Ovary (tissue), 9 donors: ENCODE data around the gene ELFN1. TPM values are rescaled to one million over a fixed set of nuclear protein-coding genes. Genes with fewer than 3 reads are reported as not detected.

Experiments
- DNase-seq, 5 donors: peaks; one replicate each; pipeline ENCODE4 v3.0.0-alpha.2; 2019 to 2020
- H3K27ac ChIP-seq, 2 donors: fragments of 200-600 bp; one replicate each; pipeline versions ENCODE4 v1.5.1 to v1.8.0; 2019 to 2022
- H3K27me3 ChIP-seq: fragments of 200-600 bp; one replicate; pipeline ENCODE4 v1.8.0; 2022
- H3K36me3 ChIP-seq: fragments of 200-600 bp; sonication (generic); one replicate; pipeline ENCODE4 v1.5.1; 2019
- H3K4me1 ChIP-seq: one replicate; pipeline ENCODE4 v1.8.1; 2013; ENCODE audit warnings: mild to moderate bottlenecking, moderate library complexity; ENCODE audit not compliant: insufficient read depth
- H3K4me3 ChIP-seq: fragments of 200-600 bp; sonication (generic); one replicate; pipeline ENCODE4 v1.5.1; 2017
- H3K9me3 ChIP-seq, 2 donors: fragments of 200-600 bp in 1 of 2; sonication (generic) in 1 of 2; one replicate each; pipeline versions ENCODE4 v1.5.1 to v1.8.1; 2013 to 2019; ENCODE audit warnings: mild to moderate bottlenecking in 1 of 2, moderate library complexity in 1 of 2
- EP300 ChIP-seq: sonication (generic); formaldehyde crosslinking; IDR thresholded peaks from one replicate; pipeline ENCODE4 v1.6.1; 2017; ENCODE audit warnings: antibody characterized with exemption
- POLR2A ChIP-seq: fragments of 450-650 bp; IDR thresholded peaks from one replicate; pipeline ENCODE4 v1.6.1; 2017; ENCODE audit warnings: antibody characterized with exemption, mild to moderate bottlenecking, moderate library complexity
- WGBS, 3 donors: extraction: QIAGEN DNeasy Blood & Tissue Kit in 1 of 3; methylation state at CpG; one replicate each; pipeline versions ENCODE4 v1.1.5 to v1.1.7; 2013 to 2017; 5-methylcytosine and 5-hydroxymethylcytosine counted together
- intact Hi-C, 4 donors: fragments of 100-400 bp; cut with DNase I; formaldehyde crosslinking; loops; one replicate each; pipeline versions ENCODE4 v1.11.0 to v1.15.1; 2022 to 2023
- polyA plus RNA-seq, 2 donors: library from polyadenylated mRNA; stranded (reverse); fragments of 200-250 nt in 1 of 2; fragments of 350-450 nt in 1 of 2; fragmentation: Illumina TruSeq in 1 of 2; extraction: RNeasy Lipid Tissue Mini Kit (QIAGEN cat#74804) in 1 of 2; gene quantifications; one replicate each; pipeline ENCODE4 v1.2.3, GENCODE V29; 2013 to 2014
- total RNA-seq, 7 donors: library from RNA; depleted of rRNA in 2 of 7; stranded (reverse); fragments of >200 nt in 2 of 7; fragmentation: NEBNext Ultra II Directional in 3 of 7; extraction: Animal tissue kit (Norgen Biotek cat#: 25700) in 3 of 7; gene quantifications; one replicate each; pipeline versions ENCODE4 v1.1.0 to v1.2.4, GENCODE V29; 2016 to 2023
- TF ChIP-seq, protein P1 (sequence below), 3 donors: fragments of 450-650 bp in 2 of 3; fragments of 200-600 bp in 1 of 3; IDR thresholded peaks; one replicate each; pipeline versions ENCODE4 v1.5.1 to v1.8.0; 2016 to 2022; ENCODE audit warnings: antibody characterized with exemption in 3 of 3, mild to moderate bottlenecking in 1 of 3
- donor health status: DM: no; HTN: no; CAD: no; lungs with moderate emphysema.
- donor health status: DM: no; HTN: no; CAD: no.
- donor health status: Bipolar disorder and iron deficiency.
- donor health status: DM: yes; HTN: yes; CAD: no.
- donor health status: DM: no; HTN: no; CAD: no.
- donor health status: DM: yes; HTN: yes; CAD: no.

The ELFN1 gene
- total and polyA plus RNA-seq, 9 donors = 0.05 to 1.5 (median 0.60) TPM

DNA sequence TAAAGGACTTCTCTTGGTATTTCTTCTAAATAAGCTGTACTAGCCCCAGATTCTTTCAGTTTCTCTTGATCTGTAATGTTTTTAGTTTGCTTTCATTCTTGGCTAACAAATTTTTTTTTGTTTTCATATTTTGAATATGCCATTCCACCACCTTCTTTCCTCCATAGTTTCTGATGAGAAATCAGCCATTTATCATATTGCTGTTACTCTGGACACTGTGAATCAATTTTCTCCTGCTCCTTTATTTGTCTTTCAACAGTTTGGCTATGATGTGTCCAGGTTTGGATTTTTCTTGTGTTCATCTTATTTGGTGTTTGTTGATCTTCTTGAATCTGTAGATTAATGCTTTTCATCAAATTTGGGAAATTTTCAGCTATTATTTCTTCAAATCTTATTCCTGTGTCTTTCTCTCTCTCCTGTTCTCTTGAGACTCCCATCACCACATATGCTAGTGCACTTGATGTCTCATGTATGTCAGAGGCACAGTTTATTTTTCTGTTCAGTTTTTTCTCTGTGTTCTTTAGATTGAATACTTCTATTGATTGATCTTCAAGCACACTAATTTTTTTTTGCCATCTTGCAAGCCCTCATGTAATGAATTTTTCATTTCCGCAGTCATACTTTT lies 15.0 kb downstream of the ELFN1 start:
- 97 to 100% (median 98%) methylated on average over 1 of the region's 1 CpG for WGBS, 3 donors
- DNase-seq = no peak
- no peak overlapping the region for H3K27ac ChIP-seq
- no peaks in the 10 kb centered on the region for H3K27me3 ChIP-seq
- no peak overlapping the region for H3K4me3 ChIP-seq
- intact Hi-C loops = no loop called here
- no peaks in the 10 kb centered on the region for H3K4me1 ChIP-seq
- H3K36me3 ChIP-seq = no peaks in the 10 kb centered on the region
- TF ChIP-seq, protein P1, sequence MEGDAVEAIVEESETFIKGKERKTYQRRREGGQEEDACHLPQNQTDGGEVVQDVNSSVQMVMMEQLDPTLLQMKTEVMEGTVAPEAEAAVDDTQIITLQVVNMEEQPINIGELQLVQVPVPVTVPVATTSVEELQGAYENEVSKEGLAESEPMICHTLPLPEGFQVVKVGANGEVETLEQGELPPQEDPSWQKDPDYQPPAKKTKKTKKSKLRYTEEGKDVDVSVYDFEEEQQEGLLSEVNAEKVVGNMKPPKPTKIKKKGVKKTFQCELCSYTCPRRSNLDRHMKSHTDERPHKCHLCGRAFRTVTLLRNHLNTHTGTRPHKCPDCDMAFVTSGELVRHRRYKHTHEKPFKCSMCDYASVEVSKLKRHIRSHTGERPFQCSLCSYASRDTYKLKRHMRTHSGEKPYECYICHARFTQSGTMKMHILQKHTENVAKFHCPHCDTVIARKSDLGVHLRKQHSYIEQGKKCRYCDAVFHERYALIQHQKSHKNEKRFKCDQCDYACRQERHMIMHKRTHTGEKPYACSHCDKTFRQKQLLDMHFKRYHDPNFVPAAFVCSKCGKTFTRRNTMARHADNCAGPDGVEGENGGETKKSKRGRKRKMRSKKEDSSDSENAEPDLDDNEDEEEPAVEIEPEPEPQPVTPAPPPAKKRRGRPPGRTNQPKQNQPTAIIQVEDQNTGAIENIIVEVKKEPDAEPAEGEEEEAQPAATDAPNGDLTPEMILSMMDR (IDR thresholded peaks at IDR 0.05) = no peak
- TF ChIP-seq POLR2A (no peak), EP300 (no peak)
- no peaks in the 10 kb centered on the region for H3K9me3 ChIP-seq

DNA sequence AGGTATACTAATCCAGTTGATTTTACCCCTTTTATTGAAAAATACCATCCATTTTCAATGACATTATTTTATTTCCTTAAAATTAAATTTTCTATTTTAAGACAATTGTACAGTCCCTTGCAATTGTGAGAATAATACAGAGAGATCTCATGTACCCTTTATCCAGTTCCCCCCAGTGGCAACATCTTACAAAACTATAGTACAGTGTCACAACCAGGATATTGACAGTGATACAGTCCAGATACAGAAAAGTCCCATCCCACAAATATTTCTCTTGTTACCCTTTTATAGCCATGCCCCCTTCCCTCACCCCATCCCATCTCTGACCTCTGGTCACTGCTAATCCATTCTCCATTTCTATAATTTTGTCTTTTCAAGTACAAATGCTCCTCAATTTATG lies 18.5 kb downstream of the ELFN1 start:
- H3K27ac ChIP-seq = no peak overlapping the region
- DNase-seq = no peak
- intact Hi-C loops = no loop called here
- H3K27me3 ChIP-seq = no peaks in the 10 kb centered on the region
- no peaks in the 10 kb centered on the region for H3K9me3 ChIP-seq
- H3K36me3 ChIP-seq = no peaks in the 10 kb centered on the region
- TF ChIP-seq EP300 (no peak), POLR2A (no peak)
- TF ChIP-seq, protein P1 (IDR thresholded peaks at IDR 0.05) = no peak
- H3K4me3 ChIP-seq = no peak overlapping the region
- H3K4me1 ChIP-seq = no peaks in the 10 kb centered on the region

DNA sequence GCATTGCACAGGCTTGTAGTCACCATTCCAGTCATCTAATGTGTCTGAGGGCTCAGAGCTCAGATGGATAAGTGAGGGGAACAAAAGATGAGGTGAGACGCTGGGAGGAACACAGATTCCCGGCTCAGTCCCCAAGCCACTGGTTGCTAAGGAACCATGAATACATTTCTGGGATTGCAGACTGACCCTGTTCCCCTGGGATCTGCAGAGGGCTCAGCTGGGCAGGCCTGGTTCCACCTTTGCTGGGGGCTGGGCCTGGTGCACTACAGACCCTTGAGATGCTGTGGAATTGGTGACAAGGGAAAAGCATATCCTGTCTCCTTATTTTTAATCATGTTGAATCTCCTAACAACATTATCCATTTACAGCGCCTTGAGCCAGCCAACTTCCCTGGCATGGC lies 19.2 kb downstream of the ELFN1 start:
- H3K27me3 ChIP-seq = no peaks in the 10 kb centered on the region
- intact Hi-C loops = no loop called here
- no peaks in the 10 kb centered on the region for H3K9me3 ChIP-seq
- WGBS, 3 donors = 88 to 92% (median 91%) methylated on average over 3 of the region's 3 CpGs
- H3K4me1 ChIP-seq = no peaks in the 10 kb centered on the region
- H3K27ac ChIP-seq = no peak overlapping the region
- no peaks in the 10 kb centered on the region for H3K36me3 ChIP-seq
- TF ChIP-seq POLR2A (no peak), EP300 (no peak)
- TF ChIP-seq, protein P1 (IDR thresholded peaks at IDR 0.05) = no peak
- H3K4me3 ChIP-seq = no peak overlapping the region
- DNase-seq = no peak

DNA sequence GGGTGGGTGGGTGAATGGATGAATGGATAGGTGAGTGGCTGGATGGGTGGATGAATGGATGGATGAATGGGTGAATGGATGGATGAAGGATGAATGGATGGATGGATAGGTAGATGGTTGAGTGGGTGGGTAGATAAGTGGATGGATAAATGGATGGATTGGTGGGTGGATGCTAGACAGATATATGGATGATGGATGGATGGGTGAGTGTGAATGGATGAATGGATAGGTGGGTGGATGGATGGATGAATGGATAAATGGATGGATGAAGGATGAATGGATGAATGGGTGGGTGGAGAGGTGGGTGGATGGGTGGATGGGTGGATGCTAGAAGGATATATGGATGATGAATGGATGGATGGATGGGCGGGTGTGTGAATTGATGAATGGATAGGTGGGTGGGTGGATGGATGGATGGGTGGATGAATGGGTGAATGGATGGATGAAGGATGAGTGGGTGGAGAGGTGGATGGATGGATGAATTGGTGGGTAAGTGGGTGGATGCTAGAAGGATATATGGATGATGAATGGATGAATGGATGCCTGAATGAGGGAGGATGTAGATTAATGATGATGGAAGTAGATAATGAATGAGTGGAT lies 20.4 kb downstream of the ELFN1 start:
- TF ChIP-seq EP300 = no peak
- TF ChIP-seq, protein P1 (IDR thresholded peaks at IDR 0.05) = no peak
- TF ChIP-seq POLR2A = no peak
- no peaks in the 10 kb centered on the region for H3K4me1 ChIP-seq

More for the DNA sequence above, 20.4 kb downstream of the ELFN1 start:
- DNase-seq = no peak
- H3K9me3 ChIP-seq = no peaks in the 10 kb centered on the region
- H3K36me3 ChIP-seq = no peaks in the 10 kb centered on the region
- no peaks in the 10 kb centered on the region for H3K27me3 ChIP-seq
- H3K4me3 ChIP-seq = no peak overlapping the region
- intact Hi-C loops = no loop called here
- no peak overlapping the region for H3K27ac ChIP-seq
- 95 to 96% (median 96%) methylated on average over 1 of the region's 1 CpG for WGBS, 3 donors
